Gastroesophageal sphincter (tissue), 4 donors: Measurements from ENCODE around the gene CRIP2. TPM values are rescaled to one million over a fixed set of nuclear protein-coding genes. Genes with fewer than 3 reads are reported as not detected.

Experiments used
- ATAC-seq: fragments of 150-250 bp; one replicate; pipeline ENCODE4 v1.9.1; 2016; ENCODE audit warnings: mild to moderate bottlenecking, moderate library complexity
- H3K27ac ChIP-seq, 4 donors: fragments of 200-600 bp; sonication (generic) in 3 of 4; 1 replicate in 3 of 4; 2 replicates in 1 of 4; pipeline ENCODE4 v1.5.1; 2016 to 2019
- H3K27me3 ChIP-seq: fragments of 200-600 bp; sonication (generic); one replicate; pipeline ENCODE4 v1.5.1; 2019
- H3K36me3 ChIP-seq, 2 donors: fragments of 200-600 bp; sonication (generic); one replicate each; pipeline ENCODE4 v1.5.1; 2019; ENCODE audit warnings: control low read depth in 1 of 2
- H3K4me1 ChIP-seq, 3 donors: fragments of 200-600 bp; sonication (generic); 1 replicate in 2 of 3; 2 replicates in 1 of 3; pipeline ENCODE4 v1.5.1; 2016 to 2019; ENCODE audit warnings: control low read depth in 2 of 3
- H3K4me3 ChIP-seq, 2 donors: fragments of 200-600 bp; sonication (generic); one replicate each; pipeline ENCODE4 v1.5.1; 2019; ENCODE audit warnings: mild to moderate bottlenecking in 1 of 2, moderate library complexity in 1 of 2
- H3K9me3 ChIP-seq, 3 donors: fragments of 200-600 bp; sonication (generic); one replicate each; pipeline ENCODE4 v1.5.1; 2017 to 2019; ENCODE audit warnings: control low read depth in 2 of 3
- CTCF ChIP-seq, 4 experiments: fragments of 200-600 bp in 2 of 4; fragments of 450-650 bp in 2 of 4; sonication (generic) in 1 of 4; IDR thresholded peaks; one replicate each; pipeline ENCODE4 v1.5.1; 2017 to 2019; ENCODE audit warnings: antibody characterized with exemption in 4 of 4, mild to moderate bottlenecking in 2 of 4, moderate library complexity in 2 of 4
- EP300 ChIP-seq: sonication (generic); formaldehyde crosslinking; IDR thresholded peaks from one replicate; pipeline ENCODE4 v1.6.1; 2017; ENCODE audit warnings: antibody characterized with exemption, mild to moderate bottlenecking
- POLR2A ChIP-seq, 2 donors: fragments of 450-650 bp; IDR thresholded peaks; one replicate each; pipeline ENCODE4 v1.6.1; 2017; ENCODE audit warnings: antibody characterized with exemption in 2 of 2, mild to moderate bottlenecking in 2 of 2, moderate library complexity in 1 of 2
- POLR2AphosphoS5 ChIP-seq: sonication (generic); formaldehyde crosslinking; IDR thresholded peaks from one replicate; pipeline ENCODE4 v1.6.1; 2017; ENCODE audit warnings: antibody characterized with exemption
- WGBS, 2 donors: methylation state at CpG; one replicate each; pipeline ENCODE4 v1.1.5; 2018; ENCODE audit warnings: low coverage in 1 of 2; 5-methylcytosine and 5-hydroxymethylcytosine counted together
- total RNA-seq, 4 donors: library from RNA; depleted of rRNA; stranded (reverse); fragments of >200 nt; gene quantifications; one replicate each; pipeline ENCODE4 v1.1.0, GENCODE V29; 2016

The CRIP2 gene
- total RNA-seq, 4 donors from 2014 or later, result 165 to 518 (median 343) TPM

GRCh38 chr14:105450864-105451720 is 23.5 kb upstream of the CRIP2 start:
- ATAC-seq, result no peak
- H3K36me3 ChIP-seq, result peaks cover 0 to 81% of the 10 kb centered on the region in 2 donors
- TF ChIP-seq POLR2A (IDR thresholded peaks at IDR 0.05) (no peak), EP300 (no peak), POLR2AphosphoS5 (no peak)
- no peak overlapping the region for H3K27ac ChIP-seq
- peaks cover 0 to 26% (median 11%) of the 10 kb centered on the region in 3 donors for H3K4me1 ChIP-seq
- no peaks in the 10 kb centered on the region for H3K9me3 ChIP-seq
- H3K27me3 ChIP-seq, result no peaks in the 10 kb centered on the region
- 70 to 83% methylated on average over 1 to 6 of the region's 29 CpGs for WGBS, 2 donors
- H3K4me3 ChIP-seq, result no peak overlapping the region

- H3K4me3 ChIP-seq, result no peak overlapping the region
- no peaks in the 10 kb centered on the region for H3K27me3 ChIP-seq
- no peak for ATAC-seq
- TF ChIP-seq POLR2AphosphoS5 (no peak), CTCF (IDR thresholded peaks at IDR 0.05) (no peak), EP300 (no peak), POLR2A (IDR thresholded peaks at IDR 0.05) (no peak)
- 30 to 91% methylated on average over 2 to 12 of the region's 14 CpGs for WGBS, 2 donors
- H3K27ac ChIP-seq, result no peak overlapping the region
- H3K36me3 ChIP-seq, result peaks cover 0 to 88% of the 10 kb centered on the region in 2 donors
- no peaks in the 10 kb centered on the region for H3K9me3 ChIP-seq
- H3K4me1 ChIP-seq, result peaks cover 0 to 21% (median 11%) of the 10 kb centered on the region in 3 donors
Observed at GRCh38 chr14:105452963-105453362, 21.7 kb upstream of the CRIP2 start.

GRCh38 chr14:105453847-105454246 is 20.8 kb upstream of the CRIP2 start:
- H3K4me1 ChIP-seq, result peaks cover 0 to 12% (median 4%) of the 10 kb centered on the region in 3 donors
- WGBS, 2 donors, result 88% methylated on average over 12 of the region's 14 CpGs; no CpG with 5 or more reads in 1 of the 2 donors
- TF ChIP-seq POLR2AphosphoS5 (no peak), EP300 (no peak), POLR2A (IDR thresholded peaks at IDR 0.05) (no peak), CTCF (IDR thresholded peaks at IDR 0.05) (no peak)
- no peak for ATAC-seq
- no peak overlapping the region for H3K27ac ChIP-seq
- H3K36me3 ChIP-seq, result peaks cover 0 to 97% of the 10 kb centered on the region in 2 donors
- H3K9me3 ChIP-seq, result no peaks in the 10 kb centered on the region
- H3K27me3 ChIP-seq, result no peaks in the 10 kb centered on the region
- no peak overlapping the region for H3K4me3 ChIP-seq

DNA sequence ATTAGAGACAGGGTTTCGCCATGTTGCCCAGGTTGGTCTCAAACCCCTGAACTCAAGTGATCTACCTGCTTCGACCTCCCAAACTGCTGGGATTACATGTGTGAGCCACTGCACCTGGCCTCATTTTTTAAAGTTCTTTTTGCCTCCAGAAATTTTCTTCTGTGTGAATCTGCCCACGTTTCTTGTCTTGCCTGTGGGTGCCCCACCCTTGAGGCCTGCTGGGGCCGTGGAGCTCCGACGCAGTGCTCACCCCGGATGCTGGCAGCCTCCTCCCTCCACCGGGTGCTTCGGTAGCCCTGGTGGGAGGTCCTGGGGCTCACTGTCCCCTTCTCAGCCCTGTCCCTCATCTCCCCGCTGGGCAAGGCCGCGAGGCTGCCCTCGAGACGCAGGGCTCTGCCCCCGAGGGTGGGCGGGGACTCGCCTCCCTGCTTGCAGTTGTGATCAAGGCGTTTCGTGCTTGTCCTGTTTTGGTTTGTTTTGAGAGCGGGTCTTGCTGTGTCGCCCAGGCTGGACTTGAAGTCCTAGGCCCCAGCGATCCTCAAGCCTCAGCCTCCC is 19.5 kb upstream of the CRIP2 start:
- no peaks in the 10 kb centered on the region for H3K4me1 ChIP-seq
- H3K27ac ChIP-seq, result no peak overlapping the region
- no peaks in the 10 kb centered on the region for H3K9me3 ChIP-seq
- no peaks in the 10 kb centered on the region for H3K27me3 ChIP-seq
- TF ChIP-seq POLR2A (IDR thresholded peaks at IDR 0.05) (no peak), POLR2AphosphoS5 (no peak), EP300 (no peak), CTCF (IDR thresholded peaks at IDR 0.05) (no peak)
- H3K4me3 ChIP-seq, result no peak overlapping the region
- 20 to 86% methylated on average over 1 to 5 of the region's 22 CpGs for WGBS, 2 donors
- ATAC-seq, result no peak
- H3K36me3 ChIP-seq, result peaks cover 0 to 88% of the 10 kb centered on the region in 2 donors

GRCh38 chr14:105455766-105456660 is 18.6 kb upstream of the CRIP2 start:
- ATAC-seq, result no peak
- no peaks in the 10 kb centered on the region for H3K4me1 ChIP-seq

More at GRCh38 chr14:105455766-105456660, 18.6 kb upstream of the CRIP2 start:
- H3K9me3 ChIP-seq, result no peaks in the 10 kb centered on the region
- peaks cover 0 to 88% of the 10 kb centered on the region in 2 donors for H3K36me3 ChIP-seq
- no CpG with 5 or more reads among the region's 22 CpGs for WGBS, 2 donors
- H3K27me3 ChIP-seq, result no peaks in the 10 kb centered on the region
- H3K4me3 ChIP-seq, result no peak overlapping the region
- no peak overlapping the region for H3K27ac ChIP-seq
- TF ChIP-seq EP300 (no peak), CTCF (IDR thresholded peaks at IDR 0.05) (no peak), POLR2A (IDR thresholded peaks at IDR 0.05) (no peak), POLR2AphosphoS5 (no peak)
